HG03103 (cell line): Measurements from ENCODE around the gene FST.

Experiments used
- ATAC-seq: cut with Tn5 transposase; IDR thresholded peaks from one replicate; pipeline ENCODE4 v1.9.1; 2021; ENCODE audit warnings: low read depth; ENCODE audit not compliant: unreplicated experiment

FST gene

GRCh38 chr5:53480416-53481158, at the start of gene FST:
Gene FST, plus strand, starts transcription at chr5:53480629. Its CDS starts 163 bp downstream, at chr5:53480792.
- no peak for ATAC-seq

GRCh38 chr5:53431665-53432064, 48.8 kb upstream of the FST start:
- no peak for ATAC-seq

- no peak for ATAC-seq
Measured at GRCh38 chr5:53433026-53433425, 47.4 kb upstream of the FST start.

GRCh38 chr5:53434541-53434940, 45.9 kb upstream of the FST start:
- no peak for ATAC-seq

- no peak for ATAC-seq
Measured at GRCh38 chr5:53436480-53437191, 43.8 kb upstream of the FST start.

GRCh38 chr5:53438079-53438478, 42.4 kb upstream of the FST start:
- ATAC-seq: no peak

GRCh38 chr5:53438486-53439472, 41.6 kb upstream of the FST start:
- no peak for ATAC-seq

GRCh38 chr5:53442961-53443360, 37.5 kb upstream of the FST start:
- no peak for ATAC-seq

GRCh38 chr5:53445569-53445968, 34.9 kb upstream of the FST start:
- no peak for ATAC-seq

GRCh38 chr5:53446908-53447307, 33.5 kb upstream of the FST start:
- ATAC-seq: no peak

GRCh38 chr5:53448851-53449250, 31.6 kb upstream of the FST start:
- no peak for ATAC-seq

- no peak for ATAC-seq
Measured at GRCh38 chr5:53453898-53454718, 26.3 kb upstream of the FST start.

GRCh38 chr5:53454719-53455000, 25.8 kb upstream of the FST start:
- ATAC-seq: no peak

- ATAC-seq: no peak
Measured at GRCh38 chr5:53456366-53456765, 24.1 kb upstream of the FST start.

- ATAC-seq: no peak
Measured at GRCh38 chr5:53463909-53464621, 16.4 kb upstream of the FST start.

GRCh38 chr5:53464722-53465121, 15.7 kb upstream of the FST start:
- no peak for ATAC-seq

- ATAC-seq: no peak
Measured at GRCh38 chr5:53469946-53470687, 10.3 kb upstream of the FST start.

GRCh38 chr5:53472279-53472678, 8.2 kb upstream of the FST start:
- no peak for ATAC-seq
